Suprapubic skin (tissue), 4 donors: ENCODE data around the gene ELMO1. TPM values are rescaled to one million over a fixed set of nuclear protein-coding genes. Genes with fewer than 3 reads are reported as not detected.

Experiments
- DNase-seq, 2 donors: peaks; one replicate each; pipeline ENCODE4 v3.0.0-alpha.2; 2019; ENCODE audit warnings: low spot score in 2 of 2
- H3K27ac ChIP-seq: fragments of 200-600 bp; sonication (generic); one replicate; pipeline ENCODE4 v1.5.1; 2019
- H3K27me3 ChIP-seq: fragments of 200-600 bp; sonication (generic); one replicate; pipeline ENCODE4 v1.5.1; 2019
- H3K36me3 ChIP-seq: fragments of 200-600 bp; sonication (generic); one replicate; pipeline ENCODE4 v1.5.1; 2019
- H3K4me1 ChIP-seq: fragments of 200-600 bp; sonication (generic); one replicate; pipeline ENCODE4 v1.5.1; 2019
- H3K4me3 ChIP-seq: fragments of 200-600 bp; sonication (generic); one replicate; pipeline ENCODE4 v1.5.1; 2019; ENCODE audit warnings: mild to moderate bottlenecking
- H3K9me3 ChIP-seq: fragments of 200-600 bp; sonication (generic); one replicate; pipeline ENCODE4 v1.5.1; 2019
- CTCF ChIP-seq, 2 donors: fragments of 200-600 bp in 1 of 2; fragments of 450-650 bp in 1 of 2; sonication (generic) in 1 of 2; IDR thresholded peaks; one replicate each; pipeline ENCODE4 v1.5.1; 2016 to 2019; ENCODE audit warnings: antibody characterized with exemption in 2 of 2, mild to moderate bottlenecking in 1 of 2, moderate library complexity in 1 of 2
- EP300 ChIP-seq: sonication (generic); formaldehyde crosslinking; IDR thresholded peaks from one replicate; pipeline ENCODE4 v1.6.1; 2017; ENCODE audit warnings: antibody characterized with exemption
- POLR2A ChIP-seq, 2 donors: fragments of 450-650 bp; IDR thresholded peaks; one replicate each; pipeline ENCODE4 v1.6.1; 2017; ENCODE audit warnings: antibody characterized with exemption in 2 of 2, mild to moderate bottlenecking in 2 of 2, moderate library complexity in 2 of 2
- POLR2AphosphoS5 ChIP-seq, 3 donors: sonication (generic); formaldehyde crosslinking; IDR thresholded peaks; one replicate each; pipeline ENCODE4 v1.6.1; 2017; ENCODE audit warnings: antibody characterized with exemption in 3 of 3
- WGBS: methylation state at CpG from one replicate; pipeline ENCODE4 v1.1.5; 2018; 5-methylcytosine and 5-hydroxymethylcytosine counted together
- total RNA-seq, 4 donors: library from RNA; depleted of rRNA; stranded (reverse); fragments of >200 nt; gene quantifications; one replicate each; pipeline ENCODE4 v1.1.0, GENCODE V29; 2016

The ELMO1 gene
- total RNA-seq, 4 donors from 2014 or later: 9.8 to 49.6 (median 22.2) TPM

DNA sequence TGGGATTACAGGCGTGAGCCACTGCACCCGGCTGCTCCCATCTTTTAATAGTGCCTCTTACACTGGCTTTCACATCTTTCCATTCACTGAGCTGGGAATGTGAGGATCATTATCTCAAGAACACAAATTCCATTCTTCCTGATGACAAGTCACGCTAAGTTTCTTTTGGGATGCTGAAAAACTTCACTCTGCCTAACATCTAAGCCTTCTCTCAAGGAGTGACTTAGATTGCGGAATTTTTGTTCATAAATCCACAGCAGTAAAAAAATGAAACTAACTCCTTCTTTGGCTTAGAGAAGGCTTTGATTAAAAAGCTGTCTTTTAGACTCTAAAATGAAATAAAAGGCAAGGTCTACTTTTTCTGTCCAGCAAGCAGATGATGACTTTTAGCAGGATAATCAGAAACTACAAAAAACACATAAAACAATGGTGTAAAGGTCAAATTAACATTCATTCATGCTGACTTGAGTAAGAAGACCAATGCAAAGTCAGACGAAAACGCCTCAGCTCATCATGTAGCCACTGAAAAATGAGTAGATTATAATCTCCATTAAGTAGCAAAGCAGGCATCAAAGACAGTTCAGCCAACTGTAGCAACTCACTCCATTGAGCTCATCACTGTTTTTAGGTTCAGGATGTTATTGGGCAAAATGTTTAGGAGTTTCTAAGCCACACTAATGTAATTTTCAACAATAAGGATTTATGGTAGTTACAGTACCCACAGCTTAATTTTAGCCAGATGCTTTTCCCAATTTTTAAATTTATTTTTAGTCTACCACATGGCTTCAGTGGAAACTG lies 178.8 kb downstream of the ELMO1 start:
- no peak for TF ChIP-seq POLR2AphosphoS5 (IDR thresholded peaks at IDR 0.05)
- TF ChIP-seq EP300: no peak
- no peak for TF ChIP-seq POLR2A (IDR thresholded peaks at IDR 0.05)
- TF ChIP-seq CTCF (IDR thresholded peaks at IDR 0.05): no peak
- no peaks in the 10 kb centered on the region for H3K27me3 ChIP-seq
- WGBS: 62% methylated on average over 6 of the region's 6 CpGs
- H3K4me1 ChIP-seq: no peaks in the 10 kb centered on the region
- H3K4me3 ChIP-seq: no peak overlapping the region
- no peaks in the 10 kb centered on the region for H3K9me3 ChIP-seq
- H3K36me3 ChIP-seq: no peaks in the 10 kb centered on the region
- DNase-seq: no peak
- H3K27ac ChIP-seq: no peak overlapping the region

GRCh38 chr7:37267251-37267650 lies 181.4 kb downstream of the ELMO1 start:
- 95% methylated on average over 8 of the region's 8 CpGs for WGBS
- TF ChIP-seq CTCF (IDR thresholded peaks at IDR 0.05) (no peak), POLR2A (IDR thresholded peaks at IDR 0.05) (no peak), POLR2AphosphoS5 (IDR thresholded peaks at IDR 0.05) (no peak), EP300 (no peak)

DNA sequence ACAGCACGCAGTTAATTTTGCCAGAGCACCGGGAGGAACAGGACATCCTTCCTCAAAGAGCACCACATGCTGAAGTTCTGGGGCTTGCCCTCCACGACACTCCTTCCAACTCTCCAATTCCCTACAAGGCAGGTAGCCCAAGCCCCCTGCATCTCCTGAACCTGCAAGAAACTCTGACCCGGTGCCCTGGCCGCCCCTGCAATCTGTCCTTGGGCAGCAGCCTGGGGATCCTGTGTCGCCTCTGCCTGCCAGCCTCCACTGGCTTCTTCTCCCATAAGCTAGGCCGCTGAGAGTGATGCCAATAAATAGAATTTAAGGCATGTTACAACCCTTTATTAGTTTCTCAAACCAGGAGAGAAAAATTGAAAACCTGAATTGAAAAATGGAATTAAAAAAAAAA lies 182.8 kb downstream of the ELMO1 start:
- WGBS: 90% methylated on average over 7 of the region's 7 CpGs

More at GRCh38 chr7:37267251-37267650, 181.4 kb downstream of the ELMO1 start:
- H3K4me3 ChIP-seq: no peak overlapping the region
- no peaks in the 10 kb centered on the region for H3K4me1 ChIP-seq
- no peaks in the 10 kb centered on the region for H3K36me3 ChIP-seq
- no peak for DNase-seq
- H3K27me3 ChIP-seq: no peaks in the 10 kb centered on the region
- no peak overlapping the region for H3K27ac ChIP-seq
- H3K9me3 ChIP-seq: no peaks in the 10 kb centered on the region

GRCh38 chr7:37265006-37265405 lies 183.7 kb downstream of the ELMO1 start:
- no peak for TF ChIP-seq EP300
- no peak for TF ChIP-seq POLR2AphosphoS5 (IDR thresholded peaks at IDR 0.05)
- TF ChIP-seq POLR2A (IDR thresholded peaks at IDR 0.05): no peak
- TF ChIP-seq CTCF (IDR thresholded peaks at IDR 0.05): no peak
- H3K27me3 ChIP-seq: no peaks in the 10 kb centered on the region
- H3K36me3 ChIP-seq: no peaks in the 10 kb centered on the region
- H3K9me3 ChIP-seq: no peaks in the 10 kb centered on the region
- no peak for DNase-seq
- no peak overlapping the region for H3K27ac ChIP-seq
- H3K4me3 ChIP-seq: no peak overlapping the region
- 72% methylated on average over 1 of the region's 1 CpG for WGBS
- peaks cover 4% of the 10 kb centered on the region for H3K4me1 ChIP-seq

More for the DNA sequence above, 182.8 kb downstream of the ELMO1 start:
- no peak overlapping the region for H3K27ac ChIP-seq
- TF ChIP-seq POLR2AphosphoS5 (IDR thresholded peaks at IDR 0.05) (no peak), EP300 (no peak), POLR2A (IDR thresholded peaks at IDR 0.05) (no peak), CTCF (IDR thresholded peaks at IDR 0.05) (no peak)
- no peak for DNase-seq
- H3K4me1 ChIP-seq: no peaks in the 10 kb centered on the region
- no peaks in the 10 kb centered on the region for H3K27me3 ChIP-seq
- no peaks in the 10 kb centered on the region for H3K9me3 ChIP-seq
- no peak overlapping the region for H3K4me3 ChIP-seq
- H3K36me3 ChIP-seq: no peaks in the 10 kb centered on the region

DNA sequence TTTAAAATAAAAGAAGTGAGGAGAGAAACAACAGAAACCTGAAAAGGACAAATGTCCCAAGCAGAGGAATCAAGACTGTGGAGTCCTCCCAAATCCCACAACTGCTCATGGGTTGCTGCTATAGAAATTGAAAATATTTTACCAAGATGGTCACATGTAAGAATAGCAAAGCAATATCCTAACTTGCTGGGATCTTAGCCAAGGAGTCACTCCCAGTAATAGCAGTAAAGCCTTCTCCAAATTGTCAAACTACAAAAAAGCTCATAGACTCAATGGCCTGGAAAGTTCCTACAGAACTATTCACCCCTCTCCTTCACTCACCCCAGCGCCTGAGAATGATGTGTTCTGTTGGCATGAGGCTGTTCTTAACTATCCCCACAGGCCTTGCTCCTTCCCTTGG lies 186.5 kb downstream of the ELMO1 start:
- no peak overlapping the region for H3K4me3 ChIP-seq
- TF ChIP-seq POLR2AphosphoS5 (IDR thresholded peaks at IDR 0.05) (no peak), EP300 (no peak), CTCF (IDR thresholded peaks at IDR 0.05) (no peak), POLR2A (IDR thresholded peaks at IDR 0.05) (no peak)
- whole genome bisulfite sequencing: 100% methylated on average over 1 of the region's 1 CpG
- no peak overlapping the region for H3K27ac ChIP-seq
- DNase-seq: no peak
- peaks cover 13% of the 10 kb centered on the region for H3K4me1 ChIP-seq
- no peaks in the 10 kb centered on the region for H3K9me3 ChIP-seq
- H3K27me3 ChIP-seq: no peaks in the 10 kb centered on the region
- H3K36me3 ChIP-seq: no peaks in the 10 kb centered on the region
